OCI-LY7 (cell line): ENCODE data around the gene MARF1.

Experiments
- EZH2phosphoT487 ChIP-seq: fragments of 200-600 bp; sonication (generic); IDR thresholded peaks from 2 replicates; pipeline ENCODE4 v1.6.1; 2018; ENCODE audit warnings: low read depth, borderline replicate concordance, mild to moderate bottlenecking, mixed run types, antibody characterized with exemption, low read length, moderate library complexity, mixed read lengths
- TF ChIP-seq, protein P1 (sequence below): fragments of 200-600 bp; sonication (generic); conservative IDR thresholded peaks from 2 replicates; pipeline ENCODE4 v1.5.1; 2014; ENCODE audit warnings: mild to moderate bottlenecking, antibody characterized with exemption, low read length, moderate library complexity, mixed read lengths

DNA sequence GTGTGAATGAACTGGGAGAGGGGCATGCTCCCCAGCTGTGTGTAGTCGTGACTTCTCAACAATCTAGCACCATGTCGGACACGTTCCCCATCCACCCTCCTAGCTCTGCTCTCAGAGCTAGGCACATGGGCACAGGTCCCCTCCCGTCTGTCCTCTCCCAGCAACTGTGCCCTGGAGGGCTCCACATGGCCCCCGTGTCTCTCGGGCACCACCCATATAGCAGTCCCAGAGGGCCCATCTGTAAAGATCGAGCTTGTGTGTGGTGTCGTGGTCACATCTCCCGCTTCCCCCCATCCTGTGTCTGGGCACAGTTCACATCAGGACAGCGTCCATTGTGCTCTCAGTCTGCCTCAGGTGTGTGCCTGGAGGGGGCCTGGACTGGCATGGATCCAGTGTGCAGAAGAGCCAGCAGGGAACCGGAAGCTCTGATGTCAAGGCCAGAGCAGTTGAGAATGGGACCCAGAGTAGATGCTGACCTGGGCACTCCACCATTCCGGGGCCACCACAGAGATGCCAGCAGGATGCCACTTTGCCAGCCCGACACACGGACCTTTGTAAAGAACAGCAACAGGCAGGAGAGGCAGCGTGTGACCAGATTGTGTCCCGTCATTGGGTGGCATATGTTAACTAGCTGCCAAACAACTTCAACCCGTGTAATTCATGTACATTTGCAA is 55.7 kb downstream of the MARF1 start:
- TF ChIP-seq, protein P1, sequence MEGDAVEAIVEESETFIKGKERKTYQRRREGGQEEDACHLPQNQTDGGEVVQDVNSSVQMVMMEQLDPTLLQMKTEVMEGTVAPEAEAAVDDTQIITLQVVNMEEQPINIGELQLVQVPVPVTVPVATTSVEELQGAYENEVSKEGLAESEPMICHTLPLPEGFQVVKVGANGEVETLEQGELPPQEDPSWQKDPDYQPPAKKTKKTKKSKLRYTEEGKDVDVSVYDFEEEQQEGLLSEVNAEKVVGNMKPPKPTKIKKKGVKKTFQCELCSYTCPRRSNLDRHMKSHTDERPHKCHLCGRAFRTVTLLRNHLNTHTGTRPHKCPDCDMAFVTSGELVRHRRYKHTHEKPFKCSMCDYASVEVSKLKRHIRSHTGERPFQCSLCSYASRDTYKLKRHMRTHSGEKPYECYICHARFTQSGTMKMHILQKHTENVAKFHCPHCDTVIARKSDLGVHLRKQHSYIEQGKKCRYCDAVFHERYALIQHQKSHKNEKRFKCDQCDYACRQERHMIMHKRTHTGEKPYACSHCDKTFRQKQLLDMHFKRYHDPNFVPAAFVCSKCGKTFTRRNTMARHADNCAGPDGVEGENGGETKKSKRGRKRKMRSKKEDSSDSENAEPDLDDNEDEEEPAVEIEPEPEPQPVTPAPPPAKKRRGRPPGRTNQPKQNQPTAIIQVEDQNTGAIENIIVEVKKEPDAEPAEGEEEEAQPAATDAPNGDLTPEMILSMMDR, result no peak
- TF ChIP-seq EZH2phosphoT487, result no peak
